Measurements from ENCODE around the gene SIK1.
"Not testable (repeated sequence)": the region's sequence is repeated elsewhere in the genome, so short reads cannot be mapped to it uniquely, and the experiment has no call there.

SIK1 gene

GRCh38 chr21:43439316-43440075 lies 12.6 kb upstream of the SIK1 start:
- not testable (repeated sequence) for DNase-seq

DNA sequence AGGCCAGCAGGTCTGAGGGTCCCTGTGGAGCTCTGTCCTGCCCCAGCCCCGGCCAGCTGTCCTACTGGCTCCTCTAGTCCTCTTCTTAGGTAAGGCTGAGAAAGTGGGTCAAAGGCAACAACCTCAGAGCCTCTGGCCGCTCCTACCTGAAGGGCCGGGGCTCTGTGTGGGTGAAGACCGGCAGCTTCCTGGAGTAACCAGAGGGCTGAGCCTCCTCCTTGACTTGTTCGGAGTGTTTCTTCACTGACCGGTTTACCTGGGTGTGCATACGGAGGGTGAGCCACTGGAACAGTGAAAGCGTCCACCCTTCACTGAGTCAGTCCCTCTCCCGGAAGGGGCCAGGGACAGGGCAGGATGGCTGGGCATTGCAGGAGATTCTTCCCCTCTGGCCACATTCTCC lies 9.3 kb upstream of the SIK1 start:
- DNase-seq: not testable (repeated sequence)

DNA sequence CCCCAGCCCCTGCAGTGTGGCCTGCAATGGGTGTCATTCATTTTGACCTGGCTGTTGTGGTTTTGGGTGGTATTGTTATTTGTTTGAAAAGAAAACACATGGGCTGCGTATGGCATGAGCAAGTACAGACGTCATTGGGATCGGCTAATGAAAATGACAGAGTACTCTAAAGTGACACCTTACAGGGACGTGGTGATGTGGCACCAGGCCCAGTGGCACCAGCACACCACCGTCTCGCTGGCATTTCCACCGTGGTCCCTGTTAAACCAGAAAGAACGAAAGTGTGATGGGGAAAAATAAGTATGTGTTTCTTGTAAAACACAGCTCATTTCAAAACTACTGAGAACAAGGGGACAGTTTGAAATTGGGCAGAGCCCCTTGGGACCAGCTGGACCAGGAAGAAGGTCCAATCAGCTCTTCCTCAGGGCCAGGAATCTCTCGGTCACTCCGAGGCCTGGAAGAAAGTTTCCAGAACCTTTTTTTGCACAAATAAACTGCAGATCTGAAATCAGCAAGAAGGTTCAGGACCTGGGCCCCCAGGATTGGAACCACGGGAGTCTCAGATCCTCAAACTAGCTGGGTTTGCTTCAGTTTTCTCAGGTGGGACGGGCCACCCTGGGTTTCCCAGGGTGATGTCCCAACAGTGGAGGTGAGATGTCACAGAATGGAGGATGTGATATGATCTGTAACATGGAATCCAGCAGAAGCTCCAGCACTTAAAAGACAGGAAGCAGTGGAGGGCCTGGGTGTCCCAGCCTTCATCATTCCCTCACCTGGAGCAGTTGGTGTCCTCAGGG lies 6.6 kb upstream of the SIK1 start:
- DNase-seq: not testable (repeated sequence)

- not testable (repeated sequence) for DNase-seq
These were observed 4.0 kb upstream of the SIK1 start for GRCh38 chr21:43430830-43431416.

DNA sequence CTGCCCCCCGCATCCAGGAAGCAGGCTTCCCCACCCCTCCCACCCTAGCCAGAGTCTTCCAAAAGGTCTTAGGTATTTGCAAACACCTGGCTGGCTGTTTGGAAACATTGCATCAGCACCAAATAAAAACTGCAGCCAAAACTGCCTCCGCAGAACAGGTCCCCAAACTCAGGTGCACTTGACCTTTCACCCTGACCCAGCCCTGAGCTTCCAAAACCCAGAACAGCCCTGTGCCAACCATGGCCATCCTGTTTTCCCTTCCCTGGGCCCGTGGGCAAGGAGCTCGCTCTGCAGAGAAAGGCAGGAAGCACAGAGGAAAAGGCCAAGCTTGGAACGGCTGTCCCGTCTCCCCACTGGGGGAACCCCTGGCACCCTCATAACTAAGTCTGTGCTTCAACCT lies 2.0 kb upstream of the SIK1 start:
- DNase-seq: not testable (repeated sequence)

DNA sequence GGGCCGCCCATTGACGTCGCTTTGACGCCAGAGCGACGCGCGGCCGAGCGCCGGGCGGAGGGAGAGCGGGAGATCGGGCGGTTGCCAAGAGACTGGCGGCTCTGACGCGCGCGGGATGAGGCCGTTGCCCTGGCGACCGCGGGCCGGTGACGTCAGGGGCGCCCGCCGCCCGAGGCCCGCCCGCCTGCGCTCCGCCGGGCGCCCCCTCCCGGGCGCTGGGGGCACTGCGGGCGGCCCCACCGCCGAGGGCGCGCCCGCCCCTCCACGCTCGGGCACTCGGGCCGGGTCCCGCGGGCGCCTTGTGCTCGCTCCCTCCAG lies 270 bp upstream of the SIK1 start:
- DNase-seq: not testable (repeated sequence)

GRCh38 chr21:43426004-43426403 lies 927 bp downstream of the SIK1 start:
- not testable (repeated sequence) for DNase-seq

- DNase-seq: not testable (repeated sequence)
These were observed 7.5 kb downstream of the SIK1 start for GRCh38 chr21:43419475-43419874.

DNA sequence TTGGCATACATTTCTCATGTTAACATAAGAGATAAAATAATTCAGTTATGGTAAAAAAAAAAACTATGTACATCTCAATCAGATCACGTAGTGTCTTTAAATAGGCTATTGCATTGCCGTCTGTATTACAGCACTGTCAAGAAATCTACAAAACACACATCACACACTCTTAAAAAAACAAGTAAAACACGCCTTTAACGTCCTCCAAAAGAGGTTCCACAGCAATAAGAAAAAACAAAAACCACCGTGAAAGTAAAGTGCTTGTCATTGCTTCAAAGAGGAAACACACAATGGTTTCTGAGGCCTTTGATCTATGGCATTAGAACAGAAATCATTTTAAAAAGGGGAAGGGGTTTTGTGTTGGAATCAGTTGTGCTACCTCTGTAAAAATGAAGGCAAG lies 12.4 kb downstream of the SIK1 start:
- not testable (repeated sequence) for DNase-seq

DNA sequence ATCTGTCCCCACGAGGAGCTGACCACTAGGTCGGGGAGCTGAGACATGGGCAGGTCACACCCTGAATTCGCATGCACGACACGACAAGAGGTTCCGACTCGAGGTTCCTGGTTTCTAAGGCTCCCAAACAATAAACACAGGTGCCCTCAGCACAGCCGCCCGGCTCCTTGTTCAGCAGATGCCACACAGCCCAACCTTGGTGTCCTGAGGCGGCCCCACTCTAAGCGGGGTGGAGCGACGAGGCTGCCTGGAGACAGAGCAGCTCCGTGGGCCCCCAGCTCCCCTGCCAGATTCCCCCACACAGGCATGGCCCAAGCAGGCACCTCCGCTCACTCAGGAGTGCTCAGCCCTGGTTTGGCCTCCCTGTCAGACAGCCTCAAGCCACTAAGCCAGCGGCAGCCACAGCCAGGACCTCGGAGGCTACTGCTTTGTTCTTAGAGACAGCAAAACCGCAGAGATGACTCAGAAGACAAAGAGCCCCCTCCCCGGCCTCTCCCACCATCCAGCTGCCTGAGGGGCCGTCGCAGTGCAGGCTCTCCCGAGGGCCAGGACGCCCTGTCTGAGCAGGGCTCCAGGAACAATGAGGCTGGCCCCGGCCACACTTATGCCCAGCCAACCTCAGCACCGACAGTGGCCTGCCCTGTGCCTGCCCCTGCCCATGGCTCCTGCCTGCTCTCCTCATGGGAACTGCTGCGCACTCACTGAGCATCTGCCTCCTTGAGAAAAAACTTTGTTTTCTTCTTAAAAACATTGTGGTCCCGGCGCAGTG lies 14.7 kb downstream of the SIK1 start:
- DNase-seq: not testable (repeated sequence)

GRCh38 chr21:43410456-43411068 lies 16.4 kb downstream of the SIK1 start:
- DNase-seq: not testable (repeated sequence)

DNA sequence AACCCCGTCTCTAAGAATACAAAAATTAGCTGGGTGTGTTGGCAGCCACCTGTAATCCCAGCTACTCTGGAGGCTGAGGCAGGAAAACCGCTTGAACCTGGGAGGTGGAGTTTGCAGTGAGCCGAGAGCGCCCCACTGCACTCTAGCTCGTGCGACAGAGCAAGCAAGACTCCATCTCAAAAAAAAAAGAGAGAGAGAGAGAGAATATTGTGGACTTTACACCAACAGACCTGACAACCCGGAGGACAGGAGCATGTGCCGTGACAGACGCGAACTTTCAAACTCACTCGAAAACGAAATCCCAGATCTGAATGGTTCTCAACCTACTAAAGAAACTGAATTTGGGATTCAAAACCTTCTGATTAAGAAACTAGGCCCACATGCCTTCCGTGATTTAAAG lies 19.8 kb downstream of the SIK1 start:
- not testable (repeated sequence) for DNase-seq

GRCh38 chr21:43404450-43404849 lies 22.5 kb downstream of the SIK1 start:
- not testable (repeated sequence) for DNase-seq

GRCh38 chr21:43403651-43404430 lies 23.1 kb downstream of the SIK1 start:
- not testable (repeated sequence) for DNase-seq

- DNase-seq: not testable (repeated sequence)
These were observed 25.8 kb downstream of the SIK1 start for GRCh38 chr21:43401125-43401524.

DNA sequence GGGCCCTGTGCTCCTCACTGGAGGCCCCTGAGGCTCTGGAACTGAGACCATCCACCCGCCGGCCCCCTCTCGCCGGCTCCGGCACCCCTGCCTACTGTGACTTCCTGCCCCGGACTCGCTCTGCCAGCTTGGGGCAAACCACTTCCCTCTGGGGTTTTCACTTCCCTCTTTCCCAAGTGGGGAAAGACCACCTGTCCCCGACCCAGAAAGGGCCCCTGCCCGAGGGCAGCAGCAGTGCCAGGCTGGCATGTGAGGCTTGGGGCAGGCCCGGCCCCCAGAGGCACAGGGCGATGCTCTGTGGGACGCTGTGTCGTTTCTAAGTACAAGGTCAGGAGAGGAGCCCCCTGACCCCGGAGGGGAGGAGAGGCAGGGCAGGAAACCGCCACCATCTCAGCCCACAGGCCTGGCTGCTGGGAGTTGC lies 27.3 kb downstream of the SIK1 start:
- not testable (repeated sequence) for DNase-seq

GRCh38 chr21:43399136-43399535 lies 27.8 kb downstream of the SIK1 start:
- not testable (repeated sequence) for DNase-seq

- DNase-seq: not testable (repeated sequence)
These were observed 28.4 kb downstream of the SIK1 start for GRCh38 chr21:43398533-43398932.

- DNase-seq: not testable (repeated sequence)
These were observed 28.9 kb downstream of the SIK1 start for GRCh38 chr21:43398000-43398399.

DNA sequence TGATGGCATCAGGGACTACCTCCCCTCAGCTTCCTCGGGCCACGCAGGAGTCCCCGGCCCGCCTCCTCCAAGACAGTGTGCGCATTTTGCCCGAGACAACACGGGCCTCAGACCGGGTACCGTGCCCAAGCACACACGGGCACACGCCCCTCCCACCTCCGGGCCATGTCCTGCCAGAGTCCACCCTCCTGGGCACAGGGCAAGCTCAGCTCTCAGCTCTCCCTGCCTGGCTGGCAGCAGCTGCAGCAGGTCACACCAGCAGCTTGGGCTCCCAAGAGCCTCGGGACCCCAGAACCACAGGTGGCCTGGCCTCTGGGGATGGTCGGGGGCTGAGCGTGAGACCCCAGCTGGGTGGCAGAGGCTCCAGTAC lies 29.5 kb downstream of the SIK1 start:
- DNase-seq: not testable (repeated sequence)

GRCh38 chr21:43396788-43397438 lies 30.0 kb downstream of the SIK1 start:
- not testable (repeated sequence) for DNase-seq
